ENCODE results near the gene ZNF385C.

The ZNF385C gene

GRCh38 chr17:42107597-42108576 is 9.6 kb upstream of the ZNF385C start:
- Histone ChIP-seq H3K27me3 (no peaks in the 10 kb centered on the region), H3K4me1 (peaks cover 0 to 14% (median 8%) of the 10 kb centered on the region in 4 donors), H3K4me3 (no peak overlapping the region), H3K9me3 (no peaks in the 10 kb centered on the region), H3K36me3 (peaks cover 10 to 57% (median 11%) of the 10 kb centered on the region in 3 donors), H3K27ac (no peak overlapping the region)
- peak in 1 of 2 donors; percentile 46 for DNase-seq
- no peak for TF ChIP-seq CTCF (IDR thresholded peaks at IDR 0.05)
- intact Hi-C loops (cut with DNase I; ENCODE audit: low total_unique reads) = no loop called here

DNA sequence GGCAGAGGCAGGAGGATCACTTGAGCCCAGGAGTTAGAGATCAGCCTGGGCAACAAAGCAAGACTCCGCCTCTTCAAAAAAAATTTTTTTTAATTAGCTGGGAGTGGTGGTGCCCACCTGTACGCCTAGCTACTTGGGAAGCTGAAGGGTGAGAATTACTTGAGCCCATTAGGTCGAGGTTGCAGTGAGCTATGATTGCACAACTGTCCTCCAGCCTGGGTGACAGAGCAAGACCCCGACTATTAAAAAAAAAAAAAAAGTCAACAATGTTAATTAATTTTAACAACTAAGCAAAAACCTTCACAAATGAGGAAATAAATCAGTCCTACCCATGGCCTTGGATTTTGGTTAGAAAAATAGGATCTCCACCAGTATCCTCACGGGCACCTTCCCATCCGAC is 8.9 kb upstream of the ZNF385C start:
- no peak for TF ChIP-seq CTCF (IDR thresholded peaks at IDR 0.05)
- H3K27ac ChIP-seq = no peak overlapping the region
- intact Hi-C loops (cut with DNase I; ENCODE audit: low total_unique reads) = no loop called here
- peaks cover 0 to 11% (median 5%) of the 10 kb centered on the region in 4 donors for H3K4me1 ChIP-seq
- no peak for DNase-seq
- no peak overlapping the region for H3K4me3 ChIP-seq
- no peaks in the 10 kb centered on the region for H3K9me3 ChIP-seq
- H3K36me3 ChIP-seq = peaks cover 10 to 60% (median 11%) of the 10 kb centered on the region in 3 donors
- no peaks in the 10 kb centered on the region for H3K27me3 ChIP-seq

DNA sequence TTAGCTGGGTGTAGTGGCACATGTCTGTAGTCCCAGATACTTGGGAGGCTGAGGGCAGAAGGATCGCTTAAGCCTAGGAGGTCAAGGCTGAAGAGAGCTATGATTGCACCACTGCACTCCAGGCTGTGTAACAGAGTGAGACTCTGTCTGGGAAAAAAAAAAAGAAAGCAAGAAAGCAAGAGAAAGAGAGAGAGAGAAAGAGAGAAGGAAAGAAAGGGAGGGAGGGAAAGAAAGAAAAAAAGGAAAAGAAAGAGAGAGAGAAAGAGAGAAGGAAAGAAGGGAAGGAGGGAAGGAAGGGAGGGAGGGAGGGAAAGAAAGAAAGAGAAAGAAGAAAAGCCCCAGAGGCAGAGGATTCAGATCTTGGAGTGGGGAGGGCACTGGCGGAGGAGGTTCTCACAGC is 7.7 kb upstream of the ZNF385C start:
- Histone ChIP-seq H3K4me3 (no peak overlapping the region), H3K36me3 (peaks cover 10 to 64% (median 11%) of the 10 kb centered on the region in 3 donors), H3K4me1 (peaks cover 0 to 7% (median under 1%) of the 10 kb centered on the region in 4 donors), H3K27ac (no peak overlapping the region), H3K27me3 (no peaks in the 10 kb centered on the region), H3K9me3 (no peaks in the 10 kb centered on the region)
- intact Hi-C loops (cut with DNase I; ENCODE audit: low total_unique reads) = no loop called here
- no peak for TF ChIP-seq CTCF (IDR thresholded peaks at IDR 0.05)
- DNase-seq = no peak

- Histone ChIP-seq H3K4me3 (no peak overlapping the region), H3K27ac (no peak overlapping the region), H3K9me3 (no peaks in the 10 kb centered on the region), H3K4me1 (peaks cover 0 to 5% (median 0%) of the 10 kb centered on the region in 4 donors), H3K27me3 (no peaks in the 10 kb centered on the region), H3K36me3 (peaks cover 10 to 58% (median 11%) of the 10 kb centered on the region in 3 donors)
- DNase-seq = no peak
- no peak for TF ChIP-seq CTCF (IDR thresholded peaks at IDR 0.05)
- intact Hi-C loops (cut with DNase I; ENCODE audit: low total_unique reads) = loop anchor here (5.0 kb wide), 1 partner anchor 37 kb away; no protein-coding TSS in a partner anchor
These were observed 6.0 kb upstream of the ZNF385C start for GRCh38 chr17:42104264-42104663.

DNA sequence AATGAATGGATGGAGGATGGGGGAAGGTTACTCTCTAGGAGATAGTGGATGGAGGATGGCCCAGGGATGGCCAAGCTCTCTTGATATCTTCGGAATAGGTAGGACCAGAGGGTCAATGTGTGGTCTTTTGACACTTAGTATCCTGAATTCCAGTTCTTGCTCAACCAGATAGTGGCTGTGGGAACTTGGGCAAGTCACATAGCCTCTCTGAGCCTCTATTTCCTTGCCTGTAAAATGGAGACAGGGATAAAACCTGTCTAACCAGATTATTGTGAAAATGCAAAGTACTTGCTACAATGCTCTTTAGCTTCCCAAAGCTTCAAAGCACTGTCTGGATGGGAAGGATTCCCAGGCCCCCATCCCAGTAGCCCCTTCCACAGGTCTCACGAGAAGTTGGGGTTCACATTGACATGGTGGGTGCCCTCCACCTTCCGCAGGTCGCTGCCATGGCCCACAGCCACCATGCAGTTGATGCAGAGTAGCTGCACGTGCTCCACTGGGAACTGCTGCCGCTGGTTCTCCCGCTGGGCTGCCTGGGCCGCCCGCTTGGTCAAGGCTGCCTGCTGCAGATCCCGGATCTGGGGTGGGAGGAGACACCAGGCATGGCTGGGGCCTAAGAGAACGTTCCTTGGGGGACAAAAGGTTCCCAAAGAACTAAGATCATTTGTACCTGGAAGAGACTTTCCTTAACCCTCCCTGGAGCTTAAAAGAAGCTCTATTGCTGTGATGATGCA is 5.1 kb upstream of the ZNF385C start:
- Histone ChIP-seq H3K4me3 (no peak overlapping the region), H3K4me1 (peaks cover 0 to 7% (median 2%) of the 10 kb centered on the region in 4 donors), H3K27me3 (peaks cover 0 to 4% of the 10 kb centered on the region in 2 donors), H3K36me3 (peaks cover 2 to 52% (median 11%) of the 10 kb centered on the region in 3 donors), H3K9me3 (no peaks in the 10 kb centered on the region), H3K27ac (no peak overlapping the region)
- intact Hi-C loops (cut with DNase I; ENCODE audit: low total_unique reads) = loop anchor here (5.0 kb wide), 1 partner anchor 36 kb away; no protein-coding TSS in a partner anchor
- no peak for DNase-seq
- TF ChIP-seq CTCF (IDR thresholded peaks at IDR 0.05) = no peak
